Hematopoietic multipotent progenitor cell treated with erythropoietin and hydrocortisone succinate and interleukin-3 and kit ligand, for 15 days (in vitro differentiated cells): ENCODE measurements around the gene ADGRG1.

ENCODE experiments used
- DNase-seq: peaks from one replicate; pipeline ENCODE4 v3.0.0-alpha.2; 2015; ENCODE audit warnings: low spot score

ADGRG1 gene

GRCh38 chr16:57635266-57636097, 7.1 kb downstream of the ADGRG1 start:
- no peak for DNase-seq

- DNase-seq, result no peak
Measured at GRCh38 chr16:57636184-57636583, 7.8 kb downstream of the ADGRG1 start.

GRCh38 chr16:57637020-57637419, 8.6 kb downstream of the ADGRG1 start:
- DNase-seq, result no peak

GRCh38 chr16:57637424-57637823, 9.0 kb downstream of the ADGRG1 start:
- DNase-seq, result no peak

GRCh38 chr16:57637965-57638364, 9.5 kb downstream of the ADGRG1 start:
- no peak for DNase-seq

- DNase-seq, result no peak
Measured at GRCh38 chr16:57638381-57638780, 10.0 kb downstream of the ADGRG1 start.

GRCh38 chr16:57639172-57639887, 10.9 kb downstream of the ADGRG1 start:
- no peak for DNase-seq

GRCh38 chr16:57640185-57640584, 11.8 kb downstream of the ADGRG1 start:
- DNase-seq, result no peak

- DNase-seq, result no peak
Measured at GRCh38 chr16:57640612-57641011, 12.2 kb downstream of the ADGRG1 start.

- no peak for DNase-seq
Measured at GRCh38 chr16:57642160-57643135, 14.0 kb downstream of the ADGRG1 start.

- DNase-seq, result no peak
Measured at GRCh38 chr16:57643147-57643874, 14.9 kb downstream of the ADGRG1 start.

GRCh38 chr16:57643910-57644309, 15.5 kb downstream of the ADGRG1 start:
- no peak for DNase-seq

GRCh38 chr16:57644383-57645014, 16.1 kb downstream of the ADGRG1 start:
- DNase-seq, result no peak

GRCh38 chr16:57645169-57645568, 16.7 kb downstream of the ADGRG1 start:
- no peak for DNase-seq

GRCh38 chr16:57645691-57646387, 17.4 kb downstream of the ADGRG1 start:
- no peak for DNase-seq

GRCh38 chr16:57646388-57647039, 18.1 kb downstream of the ADGRG1 start:
- DNase-seq, result no peak

- no peak for DNase-seq
Measured at GRCh38 chr16:57647136-57647875, 18.9 kb downstream of the ADGRG1 start.

- DNase-seq, result no peak
Measured at GRCh38 chr16:57648125-57648524, 19.7 kb downstream of the ADGRG1 start.
